Measurements from ENCODE around the gene RCVRN. TPM values are rescaled to one million over a fixed set of nuclear protein-coding genes. Genes with fewer than 3 reads are reported as not detected.

RCVRN gene
- total and polyA plus RNA-seq, 2 of the 4 experiments (the other 2 are of a cell fraction) = not detected

DNA sequence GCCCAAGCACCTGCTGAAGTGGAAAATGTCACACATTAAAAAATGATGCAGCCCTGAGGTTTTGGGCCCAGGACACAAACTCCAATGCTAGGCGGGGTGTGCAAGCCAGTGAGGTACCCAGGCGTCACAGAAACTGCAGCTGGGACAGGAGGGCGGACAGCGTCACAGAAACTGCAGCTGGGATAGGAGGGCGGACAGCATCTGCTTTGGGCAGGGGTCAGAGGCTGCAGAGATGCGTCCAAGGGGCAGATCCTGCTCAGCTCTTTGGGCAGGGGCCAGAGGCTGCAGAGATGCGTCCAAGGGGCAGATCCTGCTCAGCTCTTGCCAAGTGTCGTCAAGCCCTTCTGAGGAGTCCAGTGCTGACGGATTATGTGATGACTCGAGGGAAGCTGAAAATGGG lies 43.9 kb upstream of the RCVRN start:
- H2BK20ac ChIP-seq (ENCODE audit: low read depth, low read length) = no peak overlapping the region
- intact Hi-C loops (cut with micrococcal nuclease) (no loop called here), in situ Hi-C loops (cut with MboI; ENCODE audit: low sequenced_read_pairs) (no loop called here), dilution Hi-C loops (cut with HindIII; ENCODE audit: low sequenced_read_pairs, unreplicated experiment) (no loop called here)
- H3K9me1 ChIP-seq (ENCODE audit: insufficient read depth, low read length) = no peaks in the 10 kb centered on the region
- H3K4me3 ChIP-seq (ENCODE audit: insufficient read depth, low read depth, low read length) = no peak overlapping the region
- no peak overlapping the region for H2BK120ac ChIP-seq (ENCODE audit: low read depth, low read length)
- no peak overlapping the region for H3K18ac ChIP-seq (ENCODE audit: low read depth, low read length)
- no peak overlapping the region for H3K14ac ChIP-seq (replicated peaks; ENCODE audit: low read depth, low read length)
- no TSS peak for BruUV-seq (replicated peaks)
- no peak overlapping the region for H3K4me2 ChIP-seq (ENCODE audit: low read depth, low read length)
- no peak overlapping the region for H3K4ac ChIP-seq (ENCODE audit: low read depth, low read length)
- H4K5ac ChIP-seq (ENCODE audit: low read depth, low read length) = no peak overlapping the region
- H4K91ac ChIP-seq (ENCODE audit: insufficient read depth, low read depth, low read length) = no peak overlapping the region
- H3K23ac ChIP-seq (ENCODE audit: low read depth, low read length) = no peak overlapping the region
- H3K9ac ChIP-seq (ENCODE audit: low read depth, low read length) = no peak overlapping the region
- H4K8ac ChIP-seq (ENCODE audit: low read depth in 2 of 2, low read length in 2 of 2) = no peak overlapping the region
- H2BK15ac ChIP-seq (ENCODE audit: low read depth, low read length) = no peak overlapping the region
- no peak overlapping the region for H2BK5ac ChIP-seq (ENCODE audit: low read depth, low read length, poor library complexity, severe bottlenecking)
- no peaks in the 10 kb centered on the region for H3K27me3 ChIP-seq (ENCODE audit: control insufficient read depth, insufficient read depth, low read length)
- peaks cover 2% of the 10 kb centered on the region; the same call in 1 of the 2 replicates for H3K36me3 ChIP-seq (ENCODE audit: control insufficient read depth, insufficient read depth, low read length)
- H2AK5ac ChIP-seq (ENCODE audit: low read depth, low read length) = no peak overlapping the region
- no peak overlapping the region for H2AK9ac ChIP-seq (replicated peaks; ENCODE audit: low read depth, low read length, poor library complexity)
- DNase-seq = no peak
- no peaks in the 10 kb centered on the region for H4K20me1 ChIP-seq (ENCODE audit: insufficient read depth, low read length)
- WGBS, 2 experiments (ENCODE audit: extremely low coverage in 2 of 2, insufficient read length in 1 of 2) = 67% methylated on average over 5 of the region's 10 CpGs; no CpG with 5 or more reads in 1 of the 2 experiments
- no peak for TF ChIP-seq CEBPB (IDR thresholded peaks at IDR 0.05; ENCODE audit: low read depth, low read length)
- H3K27ac ChIP-seq (ENCODE audit: insufficient read depth, low read length) = no peak overlapping the region
- POLR2A ChIA-PET (ENCODE audit: unreplicated experiment) = no interaction called here
- H3K4me1 ChIP-seq (ENCODE audit: control insufficient read depth, insufficient read depth, low read length) = no peaks in the 10 kb centered on the region
- H2AFZ ChIP-seq (replicated peaks; ENCODE audit: low read length, poor library complexity) = no peak overlapping the region
- no peak for ATAC-seq (ENCODE audit: low read depth)
- CTCF ChIA-PET = no interaction called here
- no peaks in the 10 kb centered on the region for H3K9me3 ChIP-seq (ENCODE audit: control insufficient read depth, insufficient read depth, low read length)
- H3K79me1 ChIP-seq (ENCODE audit: low read depth in 1 of 2, low read length in 2 of 2) = no peaks in the 10 kb centered on the region
- no peak overlapping the region for H3K56ac ChIP-seq (ENCODE audit: extremely low read depth, insufficient read depth, low read length)

Data from IMR-90 (cell line).